Upper lobe of left lung (tissue), 4 donors: ENCODE results near the gene ZG16.
A peak's percentile ranks its signal among the peaks of the same experiment; 100 is the strongest.

Experiments
- CTCF ChIP-seq, 6 experiments: fragments of 450-650 bp in 4 of 6; fragments of 200-600 bp in 2 of 6; sonication (generic) in 2 of 6; IDR thresholded peaks; one replicate each; pipeline ENCODE4 v1.5.1; 2016 to 2019; ENCODE audit warnings: antibody characterized with exemption in 6 of 6
- POLR2AphosphoS5 ChIP-seq, 2 donors: sonication (generic); formaldehyde crosslinking; IDR thresholded peaks; one replicate each; pipeline ENCODE4 v1.5.1; 2017; ENCODE audit warnings: antibody characterized with exemption in 2 of 2

- TF ChIP-seq POLR2AphosphoS5 (IDR thresholded peaks at IDR 0.05) (peak; percentile 83 to 88), CTCF (IDR thresholded peaks at IDR 0.05) (peak; percentile 88 to 97 (median 93))
Measured at GRCh38 chr16:29815793-29816693, 38.0 kb downstream of the ZG16 start, which contains the start of gene PAGR1.
